Thymus (tissue), 14 donors: ENCODE data around the gene PARS2. TPM values are rescaled to one million over a fixed set of nuclear protein-coding genes. Genes with fewer than 3 reads are reported as not detected.

Experiments used
- DNase-seq, 9 donors: peaks; one replicate each; pipeline ENCODE4 v3.0.0-alpha.2; 2013; ENCODE audit warnings: low spot score in 9 of 9, low read depth in 6 of 9, missing footprints in 1 of 9
- H3K27ac ChIP-seq, 2 donors: one replicate each; pipeline ENCODE4 v1.5.1; 2013; ENCODE audit warnings: control low read depth in 1 of 2, low read depth in 1 of 2, low read length in 1 of 2, mild to moderate bottlenecking in 1 of 2, moderate library complexity in 1 of 2
- H3K27me3 ChIP-seq, 2 donors: one replicate each; pipeline ENCODE4 v1.5.1; 2013; ENCODE audit warnings: low read length in 1 of 2; ENCODE audit not compliant: control insufficient read depth in 2 of 2, insufficient read depth in 1 of 2
- H3K36me3 ChIP-seq, 2 donors: one replicate each; pipeline ENCODE4 v1.5.1; 2013; ENCODE audit warnings: low read length in 1 of 2, mild to moderate bottlenecking in 1 of 2, moderate library complexity in 1 of 2; ENCODE audit not compliant: control insufficient read depth in 2 of 2, insufficient read depth in 2 of 2
- H3K4me1 ChIP-seq, 2 donors: one replicate each; pipeline ENCODE4 v1.5.1; 2013; ENCODE audit warnings: low read length in 2 of 2; ENCODE audit not compliant: control insufficient read depth in 2 of 2, insufficient read depth in 2 of 2
- H3K4me3 ChIP-seq, 2 donors: one replicate each; pipeline ENCODE4 v1.5.1; 2013; ENCODE audit warnings: low read length in 2 of 2, control low read depth in 1 of 2, mild to moderate bottlenecking in 1 of 2
- H3K9me3 ChIP-seq, 2 donors: one replicate each; pipeline ENCODE4 v1.5.1; 2013; ENCODE audit warnings: low read length in 1 of 2, mild to moderate bottlenecking in 1 of 2; ENCODE audit not compliant: control insufficient read depth in 2 of 2, insufficient read depth in 1 of 2
- WGBS: extraction: QIAGEN DNeasy Blood & Tissue Kit; methylation state at CpG from one replicate; pipeline ENCODE4 v1.1.7; 2013; 5-methylcytosine and 5-hydroxymethylcytosine counted together
- long read RNA-seq, 10 donors: transcript quantifications; one replicate each; lab custom pipeline, GENCODE V29; 2026
- polyA plus RNA-seq: library from polyadenylated mRNA; stranded (reverse); fragments of 200-250 nt; gene quantifications from one replicate; pipeline ENCODE4 v1.2.3, GENCODE V29; 2013
- total RNA-seq: library from RNA; stranded (reverse); fragments of 120-200 nt; gene quantifications from one replicate; pipeline ENCODE4 v1.2.4, GENCODE V29; 2013
- donor health status: healthy.

PARS2 gene
- total RNA-seq (4.4 TPM), polyA plus RNA-seq (2.3 TPM)
- long read RNA-seq, donor 1, partial matches to known transcripts, result 0 of 1 reads
- long read RNA-seq, donor 1, other reads (novel, unspliced or antisense), result 0 of 1 reads
- long read RNA-seq, donor 2, transcript PARS2-201 (2 exons, 2,347 nt), result major isoform, 5 of 5 reads
- long read RNA-seq, donor 2, partial matches to known transcripts, result 0 of 5 reads
- long read RNA-seq, donor 2, other reads (novel, unspliced or antisense), result 0 of 5 reads
- long read RNA-seq, donor 3, partial matches to known transcripts, result 0 of 1 reads
- long read RNA-seq, donor 3, other reads (novel, unspliced or antisense), result 0 of 1 reads
- long read RNA-seq, donor 4, partial matches to known transcripts, result 0 of 2 reads
- long read RNA-seq, donor 4, other reads (novel, unspliced or antisense), result 0 of 2 reads
- long read RNA-seq, donor 5, partial matches to known transcripts, result 0 of 3 reads
- long read RNA-seq, donor 5, other reads (novel, unspliced or antisense), result 0 of 3 reads
- long read RNA-seq, donor 6, partial matches to known transcripts, result 0 of 1 reads
- long read RNA-seq, donor 6, other reads (novel, unspliced or antisense), result 0 of 1 reads
- long read RNA-seq, donor 7, partial matches to known transcripts, result 0 of 2 reads
- long read RNA-seq, donor 7, other reads (novel, unspliced or antisense), result 0 of 2 reads
- long read RNA-seq, donor 8, partial matches to known transcripts, result 0 of 1 reads
- long read RNA-seq, donor 8, other reads (novel, unspliced or antisense), result 0 of 1 reads
- long read RNA-seq, donor 9, partial matches to known transcripts, result 0 of 4 reads
- long read RNA-seq, donor 9, other reads (novel, unspliced or antisense), result 0 of 4 reads
- long read RNA-seq, donor 10, partial matches to known transcripts, result 0 of 3 reads
- long read RNA-seq, donor 10, other reads (novel, unspliced or antisense), result 0 of 3 reads

DNA sequence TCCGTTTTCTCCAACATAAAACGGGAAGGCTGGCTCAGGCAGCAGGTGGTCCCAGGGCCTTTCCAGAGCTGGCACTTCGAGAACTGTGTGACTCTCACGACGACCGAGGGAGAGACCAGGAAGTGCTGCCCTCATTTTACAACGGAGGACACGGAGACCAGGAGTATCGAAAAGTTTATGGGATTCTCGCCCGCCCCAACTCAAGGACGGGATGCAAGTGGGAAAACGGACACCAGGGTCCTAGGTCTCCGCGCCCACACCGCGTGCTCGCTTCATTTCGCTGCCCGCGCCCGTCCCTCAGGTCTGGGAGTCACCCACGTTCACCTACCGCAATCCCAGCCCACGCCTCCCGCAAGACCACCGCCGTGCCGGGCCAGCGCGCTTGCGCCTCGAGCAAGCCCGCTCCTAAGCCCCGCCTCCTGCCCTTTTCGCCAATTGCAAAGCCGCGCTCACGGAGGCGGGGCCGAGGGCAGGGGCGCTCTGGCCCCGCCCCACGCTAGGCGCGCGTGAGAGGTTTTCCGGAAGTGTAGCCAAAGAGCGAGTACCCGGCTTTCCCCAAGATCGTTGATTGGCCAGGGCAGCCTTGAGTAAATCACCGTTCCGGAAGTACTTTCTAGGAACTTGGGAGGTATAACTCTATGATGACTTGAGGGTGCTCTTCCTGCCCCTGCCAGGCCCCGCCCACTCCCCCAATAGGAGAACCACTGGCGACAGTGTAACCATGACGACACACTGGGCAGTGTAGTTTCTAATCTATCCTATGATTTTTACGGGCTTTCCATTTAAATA, at the start of gene PARS2:
Gene PARS2, minus strand, starts transcription at position 391 of the 789 bp plus-strand sequence. CDS start 5,362 bp downstream, outside the sequence.
- WGBS, result under 1% methylated on average over 57 of the region's 57 CpGs
- Histone ChIP-seq H3K27ac (peak within 1 kb of the TSS in 1 of 2 donors; percentile 29), H3K27me3 (no peaks in the 10 kb centered on the region), H3K36me3 (no peaks in the 10 kb centered on the region), H3K4me1 (peaks cover 2 to 10% of the 10 kb centered on the region in 2 donors), H3K4me3 (peak within 1 kb of the TSS; percentile 54 to 97), H3K9me3 (no peaks in the 10 kb centered on the region)
- DNase-seq, result peak; percentile 92 to 100 (median 98)

DNA sequence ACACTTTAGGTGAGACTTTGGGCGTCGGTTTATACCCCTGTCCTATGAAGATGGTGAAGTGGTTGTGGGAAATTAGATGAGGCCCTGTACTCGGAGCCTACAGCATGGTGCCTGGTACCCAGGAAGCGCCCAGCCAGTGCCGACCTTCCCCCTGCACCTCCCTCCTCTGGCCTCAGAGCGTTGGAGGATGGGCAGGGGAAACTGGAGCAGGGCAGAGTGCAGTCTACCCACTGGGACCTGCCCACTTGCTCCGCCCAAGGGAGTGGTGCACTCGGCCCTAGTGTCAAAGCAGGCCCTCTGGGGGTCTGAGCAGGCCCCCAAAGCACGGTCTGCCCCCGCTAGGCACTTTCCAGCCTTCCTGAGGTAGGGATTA, 49.8 kb upstream of the PARS2 start:
- DNase-seq, result no peak
- no peaks in the 10 kb centered on the region for H3K36me3 ChIP-seq
- no peaks in the 10 kb centered on the region for H3K4me1 ChIP-seq
- no peak overlapping the region for H3K27ac ChIP-seq
- no peaks in the 10 kb centered on the region for H3K27me3 ChIP-seq
- no peaks in the 10 kb centered on the region for H3K9me3 ChIP-seq
- no peak overlapping the region for H3K4me3 ChIP-seq
- WGBS, result 94% methylated on average over 10 of the region's 10 CpGs

DNA sequence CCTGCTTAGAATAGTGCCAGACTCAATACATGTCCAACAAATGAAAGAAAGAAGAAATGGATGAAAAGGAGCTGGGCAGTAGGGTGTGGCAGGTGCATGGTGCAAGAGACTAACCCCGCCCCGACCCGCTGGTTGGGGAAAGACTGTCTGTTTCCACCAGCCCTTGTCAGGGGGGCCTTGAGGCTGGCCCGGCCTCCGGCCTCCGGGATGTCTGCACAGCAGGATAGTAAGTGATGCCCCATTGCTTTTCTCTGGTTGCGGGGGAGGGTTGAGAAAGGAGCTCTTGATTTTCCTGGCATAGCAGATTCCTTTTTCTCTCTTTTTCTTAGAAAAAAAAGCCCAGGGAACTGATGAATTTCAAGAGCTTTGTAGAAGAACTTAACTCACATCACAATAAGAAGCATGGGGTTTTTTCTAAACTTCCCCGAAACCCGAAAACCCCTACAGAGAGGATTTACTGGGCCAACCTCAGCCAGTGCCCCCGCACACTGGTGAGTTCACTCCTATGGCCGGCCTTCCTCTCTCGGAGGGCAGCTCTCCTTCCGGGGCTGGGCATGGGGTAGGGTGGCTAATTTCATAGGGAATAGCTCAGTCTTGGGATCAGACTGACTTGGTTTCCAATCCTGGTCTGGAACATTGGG, 49.3 kb upstream of the PARS2 start:
- no peaks in the 10 kb centered on the region for H3K9me3 ChIP-seq
- no peak overlapping the region for H3K4me3 ChIP-seq
- no peak for DNase-seq
- no peaks in the 10 kb centered on the region for H3K27me3 ChIP-seq
- no peaks in the 10 kb centered on the region for H3K36me3 ChIP-seq
- WGBS, result 97% methylated on average over 13 of the region's 13 CpGs
- no peak overlapping the region for H3K27ac ChIP-seq
- H3K4me1 ChIP-seq, result no peaks in the 10 kb centered on the region

DNA sequence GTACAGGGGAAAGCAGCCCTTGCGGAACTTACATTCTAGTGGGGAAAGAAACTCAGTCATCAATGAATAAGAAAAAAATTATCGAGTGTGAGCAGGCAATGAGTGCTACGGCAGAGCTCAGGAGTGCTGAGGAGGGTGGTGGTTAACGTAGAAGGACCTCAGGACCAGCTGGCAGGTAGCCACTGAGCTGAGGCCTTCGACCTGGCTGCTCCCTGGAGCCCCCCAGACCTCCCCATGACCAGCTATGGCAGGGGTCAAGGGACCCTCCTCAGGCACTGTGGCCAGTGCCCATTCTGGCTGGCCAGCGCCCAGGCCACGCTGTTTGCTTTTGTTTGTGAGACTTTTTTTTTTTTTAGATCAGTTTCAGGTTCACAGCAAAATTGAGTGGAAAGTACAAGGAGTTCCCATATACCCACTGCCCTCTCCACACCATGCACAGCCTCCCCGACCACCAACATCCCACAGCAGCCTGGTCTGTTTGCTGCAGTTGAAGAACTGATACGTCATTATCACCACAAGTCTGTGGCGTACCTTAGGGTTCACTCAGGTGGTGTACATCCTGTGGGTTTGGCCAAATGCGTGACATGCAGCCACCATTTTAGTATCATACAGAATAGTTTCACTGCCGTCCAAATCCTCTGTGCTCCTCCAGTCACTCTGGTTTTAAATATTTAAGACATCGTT, 48.6 kb upstream of the PARS2 start:
- no peak for DNase-seq
- Histone ChIP-seq H3K27ac (no peak overlapping the region), H3K4me3 (no peak overlapping the region), H3K36me3 (no peaks in the 10 kb centered on the region), H3K9me3 (no peaks in the 10 kb centered on the region), H3K4me1 (no peaks in the 10 kb centered on the region), H3K27me3 (no peaks in the 10 kb centered on the region)
- WGBS, result 83% methylated on average over 13 of the region's 13 CpGs

DNA sequence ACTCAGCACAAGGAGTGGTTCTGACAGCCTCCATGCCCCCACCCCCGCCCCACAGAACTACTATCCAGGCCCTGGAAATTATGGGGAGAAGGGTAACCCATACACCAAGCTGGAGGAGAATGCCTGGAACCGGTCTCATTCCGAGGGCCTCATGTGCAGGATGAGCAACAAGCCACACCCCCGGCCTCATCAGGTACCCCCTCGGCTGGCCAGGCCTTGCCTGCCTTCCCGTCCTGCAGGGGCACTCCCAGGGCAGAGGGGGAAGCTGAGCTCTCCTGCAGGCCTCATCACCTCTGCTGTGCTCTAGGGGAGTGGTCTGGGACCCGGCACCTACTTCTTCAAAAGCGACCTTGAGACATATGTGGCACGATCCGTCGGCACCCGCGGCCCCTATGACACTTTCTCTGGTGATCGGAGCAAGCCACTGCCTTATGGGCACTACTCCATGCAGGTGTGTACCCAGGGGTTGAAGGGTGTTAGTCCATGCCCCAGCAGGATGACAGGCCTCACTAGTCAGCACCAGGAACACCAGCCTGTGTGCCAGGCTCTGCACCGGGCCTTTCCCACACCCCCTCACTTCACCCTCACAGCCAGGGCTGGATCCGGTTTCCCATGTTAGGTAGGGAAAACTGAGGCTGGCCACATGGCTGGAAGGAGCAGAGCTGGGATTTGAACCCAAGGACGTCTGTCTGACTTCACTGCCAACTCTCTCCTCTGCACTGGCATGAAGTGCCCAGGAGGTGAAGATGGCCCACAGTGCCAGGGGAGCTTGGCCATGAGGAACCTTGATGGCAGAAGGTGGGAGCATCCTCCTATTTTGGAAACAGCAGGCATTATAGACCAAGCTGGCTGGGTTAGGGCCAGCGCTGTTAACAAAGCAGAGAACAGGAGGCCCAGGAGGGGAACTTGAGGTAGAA, 47.7 kb upstream of the PARS2 start:
- Histone ChIP-seq H3K4me3 (no peak overlapping the region), H3K27ac (no peak overlapping the region), H3K4me1 (no peaks in the 10 kb centered on the region), H3K9me3 (no peaks in the 10 kb centered on the region), H3K27me3 (no peaks in the 10 kb centered on the region), H3K36me3 (no peaks in the 10 kb centered on the region)
- no peak for DNase-seq
- WGBS, result 97% methylated on average over 18 of the region's 18 CpGs

DNA sequence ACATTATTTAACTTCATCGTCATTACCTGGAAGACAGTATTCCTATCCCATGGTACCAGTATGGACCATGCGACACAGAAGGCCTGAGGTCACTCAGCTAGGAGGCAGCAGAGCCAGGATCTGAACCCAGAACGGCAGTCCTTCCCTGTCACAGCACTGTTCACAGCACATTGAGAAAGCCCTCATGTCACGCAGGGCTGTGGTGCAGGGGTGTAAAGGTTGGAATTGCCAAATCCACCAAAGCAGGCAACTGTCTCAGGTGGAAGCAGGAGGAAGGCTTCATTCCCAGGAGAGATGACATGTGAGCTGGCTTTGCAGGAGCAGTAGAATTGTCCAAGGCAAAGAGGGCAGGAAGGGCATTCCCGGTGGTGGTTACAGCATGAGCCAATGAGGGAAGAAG, 46.7 kb upstream of the PARS2 start:
- 97% methylated on average over 5 of the region's 5 CpGs for WGBS
- DNase-seq, result no peak
- Histone ChIP-seq H3K27me3 (no peaks in the 10 kb centered on the region), H3K36me3 (no peaks in the 10 kb centered on the region), H3K4me3 (no peak overlapping the region), H3K9me3 (no peaks in the 10 kb centered on the region), H3K4me1 (no peaks in the 10 kb centered on the region), H3K27ac (no peak overlapping the region)

DNA sequence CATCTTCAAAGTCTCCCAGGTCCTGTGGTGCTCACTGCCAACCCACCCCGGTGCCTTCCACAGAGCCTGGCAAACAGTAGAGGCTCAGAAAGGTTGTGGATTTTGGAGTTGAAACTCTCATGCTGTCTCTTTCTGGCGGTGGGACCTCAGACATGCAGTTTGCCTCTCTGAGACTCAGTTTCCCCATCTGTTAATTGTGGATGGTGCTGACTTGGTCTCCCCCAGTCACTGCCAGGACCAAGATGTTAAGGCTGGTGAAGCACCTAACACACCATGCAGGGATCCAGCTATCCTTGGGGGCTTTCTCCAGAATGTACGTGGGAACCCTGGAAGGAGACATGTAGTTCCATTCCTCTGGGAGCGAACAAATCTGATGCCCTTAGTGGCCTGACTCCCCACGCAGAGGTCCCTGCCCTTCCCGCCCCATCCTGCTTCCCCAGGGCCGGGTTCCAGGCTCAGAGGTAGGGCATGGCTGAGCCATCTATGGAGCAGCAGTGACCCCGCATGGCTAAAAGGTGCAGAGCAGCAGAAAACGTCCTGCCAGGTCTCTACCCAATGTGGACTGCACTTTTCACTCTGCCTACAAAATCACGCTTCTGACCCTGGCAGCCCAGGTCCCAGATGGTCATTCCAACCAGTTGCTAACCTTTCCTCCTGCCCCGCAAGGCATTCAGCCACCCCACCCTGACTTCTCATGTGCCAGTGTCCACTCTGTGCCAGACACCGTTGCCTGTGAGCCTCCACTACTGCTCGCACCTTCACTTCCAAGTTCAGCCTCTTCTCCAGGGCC, 46.0 kb upstream of the PARS2 start:
- Histone ChIP-seq H3K4me3 (no peak overlapping the region), H3K27me3 (no peaks in the 10 kb centered on the region), H3K4me1 (no peaks in the 10 kb centered on the region), H3K27ac (no peak overlapping the region), H3K9me3 (no peaks in the 10 kb centered on the region), H3K36me3 (no peaks in the 10 kb centered on the region)
- DNase-seq, result peak; percentile 21 to 70 (median 35)
- WGBS, result 49% methylated on average over 13 of the region's 13 CpGs
